GM21526 (cell line): ENCODE results near the gene RGPD3.

ENCODE experiments used
- ATAC-seq: cut with Tn5 transposase; IDR thresholded peaks from one replicate; pipeline ENCODE4 v1.9.1; 2021; ENCODE audit warnings: moderate library complexity; ENCODE audit not compliant: unreplicated experiment, low FRiP score

The RGPD3 gene

DNA sequence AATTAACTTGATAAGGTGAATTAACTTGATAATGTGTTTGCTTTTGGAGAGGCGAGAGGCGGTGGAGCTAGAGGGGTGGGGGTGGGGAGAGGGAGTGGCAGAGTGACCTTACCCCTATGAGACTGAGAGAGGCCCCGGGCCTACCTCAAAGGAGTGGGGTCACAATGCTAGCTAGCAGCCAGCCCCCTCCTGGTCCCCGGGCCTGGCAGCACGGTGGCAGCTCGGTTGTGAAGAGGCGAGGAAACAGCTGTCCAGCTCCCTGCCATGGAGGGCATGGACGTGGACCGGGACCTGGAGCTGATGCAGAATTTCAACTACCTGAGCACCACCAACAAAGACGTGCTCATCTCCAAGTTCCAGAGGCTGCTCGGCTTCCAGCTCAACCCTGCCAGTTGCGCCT lies 123.9 kb downstream of the RGPD3 start:
- ATAC-seq = no peak

DNA sequence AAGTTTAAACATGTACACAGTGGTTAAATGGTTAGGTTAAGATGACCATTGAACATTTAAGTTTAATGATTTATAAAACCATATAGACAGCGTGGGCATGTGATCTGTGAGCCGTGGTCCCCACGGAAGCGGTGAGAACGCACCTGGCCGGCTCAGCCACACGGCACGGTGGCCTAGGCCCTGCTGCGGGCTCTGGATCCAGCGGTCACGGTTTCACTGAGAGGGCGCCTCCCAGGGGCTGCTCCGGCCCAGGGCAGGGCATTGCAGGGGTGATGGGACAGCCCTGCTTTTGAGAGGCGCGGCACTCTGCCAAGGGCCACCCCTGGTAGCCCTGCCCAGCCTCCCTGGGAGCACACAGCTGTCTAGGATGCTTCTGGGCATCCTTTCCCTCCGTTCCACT lies 124.9 kb downstream of the RGPD3 start:
- ATAC-seq = no peak

DNA sequence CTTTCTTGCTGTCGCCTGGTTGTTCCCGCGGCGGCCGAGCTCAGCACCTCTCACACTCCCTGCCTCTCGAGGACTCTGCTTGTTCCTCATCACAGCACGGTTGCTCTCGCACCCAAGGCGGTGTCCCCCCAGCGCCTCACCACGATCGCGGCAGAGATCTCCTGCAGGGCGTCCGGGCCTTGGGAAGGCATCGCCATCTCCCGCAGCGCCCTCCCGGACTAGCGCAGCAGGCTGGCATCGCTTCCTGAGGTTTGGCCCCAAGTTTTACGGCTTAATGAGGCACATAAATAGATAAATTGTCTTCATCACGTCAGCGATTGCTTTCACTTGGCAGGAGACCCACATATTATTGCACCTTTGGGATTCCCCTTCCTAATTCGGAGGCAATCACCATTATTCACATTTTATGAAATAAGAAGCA lies 125.4 kb downstream of the RGPD3 start:
- no peak for ATAC-seq

DNA sequence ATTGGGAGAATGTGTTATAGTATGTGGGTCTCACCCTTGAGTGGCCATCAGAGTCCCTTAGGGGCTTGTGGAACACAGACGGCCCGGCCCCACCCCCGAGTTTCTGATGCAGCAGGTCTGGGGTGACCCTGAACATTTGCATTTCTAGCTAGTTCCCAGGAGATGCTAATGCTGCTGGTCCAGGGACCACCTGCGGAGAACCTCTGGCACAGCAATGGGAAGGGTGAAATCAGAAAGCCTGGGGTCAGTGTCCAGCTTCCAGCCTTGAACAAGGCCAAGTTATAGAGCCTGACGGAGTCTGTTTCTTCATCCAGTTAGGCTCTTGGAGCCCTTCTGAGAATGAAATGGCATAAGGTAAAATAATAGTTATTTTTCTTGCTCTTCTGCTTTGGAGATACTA lies 126.5 kb downstream of the RGPD3 start:
- ATAC-seq = no peak
